SKM-1 (cell line): ENCODE data around the gene OASL.

ENCODE experiments used
- DNase-seq: peaks from one replicate; lab custom pipeline; 2025; ENCODE audit not compliant: unreplicated experiment; lab: John Stamatoyannopoulos, UW

OASL gene

GRCh38 chr12:121015825-121016766 is 22.9 kb downstream of the OASL start, which contains the start of gene C12orf43:
TSS of gene C12orf43 (minus strand) at chr12:121016487. CDS start at chr12:121016474, 13 bp downstream.
- DNase-seq = peak; percentile 42

- DNase-seq = no peak
These were observed 25.3 kb downstream of the OASL start for GRCh38 chr12:121013715-121014114.

GRCh38 chr12:121011820-121012219 is 27.2 kb downstream of the OASL start:
- DNase-seq = no peak

GRCh38 chr12:121010860-121011259 is 28.2 kb downstream of the OASL start:
- no peak for DNase-seq

GRCh38 chr12:121009741-121010140 is 29.3 kb downstream of the OASL start:
- no peak for DNase-seq

GRCh38 chr12:121008347-121009098 is 30.5 kb downstream of the OASL start:
- DNase-seq = no peak

- DNase-seq = no peak
These were observed 33.7 kb downstream of the OASL start for GRCh38 chr12:121005346-121005815.

- DNase-seq = no peak
These were observed 34.7 kb downstream of the OASL start for GRCh38 chr12:121004253-121004815.

GRCh38 chr12:121003650-121004049 is 35.4 kb downstream of the OASL start:
- no peak for DNase-seq

- no peak for DNase-seq
These were observed 37.1 kb downstream of the OASL start for GRCh38 chr12:121001841-121002483.

GRCh38 chr12:121001060-121001459 is 38.0 kb downstream of the OASL start:
- DNase-seq = no peak

- no peak for DNase-seq
These were observed 38.5 kb downstream of the OASL start for GRCh38 chr12:121000530-121000929.

GRCh38 chr12:120999191-121000120 is 39.6 kb downstream of the OASL start:
- DNase-seq = no peak

GRCh38 chr12:120998435-120998834 is 40.6 kb downstream of the OASL start:
- DNase-seq = no peak

GRCh38 chr12:120997448-120997847 is 41.6 kb downstream of the OASL start:
- DNase-seq = no peak

- no peak for DNase-seq
These were observed 42.8 kb downstream of the OASL start for GRCh38 chr12:120996133-120996746.

GRCh38 chr12:120994589-120995337 is 44.3 kb downstream of the OASL start:
- DNase-seq = no peak

- no peak for DNase-seq
These were observed 45.0 kb downstream of the OASL start for GRCh38 chr12:120994059-120994458.

GRCh38 chr12:120993496-120993895 is 45.5 kb downstream of the OASL start:
- DNase-seq = no peak
